HG03460 (cell line): Measurements from ENCODE around the gene GMIP.
A peak's percentile ranks its signal among the peaks of the same experiment; 100 is the strongest.

Source experiments
- ATAC-seq: cut with Tn5 transposase; IDR thresholded peaks from one replicate; pipeline ENCODE4 v1.9.1; 2021; ENCODE audit not compliant: unreplicated experiment

The GMIP gene

DNA sequence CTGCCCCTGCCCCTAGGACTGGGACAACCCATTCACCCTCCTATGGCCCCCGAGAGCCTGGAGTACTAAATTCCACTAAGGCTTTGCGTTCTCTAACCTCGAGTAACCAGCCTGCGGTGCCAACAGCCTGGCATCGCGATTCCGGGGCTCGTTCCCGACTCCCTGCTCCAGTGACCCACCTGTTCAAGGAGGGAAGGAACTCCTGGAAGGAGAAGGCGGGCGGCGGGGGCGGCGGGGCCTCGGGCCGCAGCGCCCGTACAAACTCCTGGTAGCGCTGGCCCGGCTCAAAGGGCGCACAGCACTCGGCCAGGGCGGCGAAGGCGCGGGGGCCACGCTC, 6.3 kb downstream of the GMIP start:
- ATAC-seq, result no peak

DNA sequence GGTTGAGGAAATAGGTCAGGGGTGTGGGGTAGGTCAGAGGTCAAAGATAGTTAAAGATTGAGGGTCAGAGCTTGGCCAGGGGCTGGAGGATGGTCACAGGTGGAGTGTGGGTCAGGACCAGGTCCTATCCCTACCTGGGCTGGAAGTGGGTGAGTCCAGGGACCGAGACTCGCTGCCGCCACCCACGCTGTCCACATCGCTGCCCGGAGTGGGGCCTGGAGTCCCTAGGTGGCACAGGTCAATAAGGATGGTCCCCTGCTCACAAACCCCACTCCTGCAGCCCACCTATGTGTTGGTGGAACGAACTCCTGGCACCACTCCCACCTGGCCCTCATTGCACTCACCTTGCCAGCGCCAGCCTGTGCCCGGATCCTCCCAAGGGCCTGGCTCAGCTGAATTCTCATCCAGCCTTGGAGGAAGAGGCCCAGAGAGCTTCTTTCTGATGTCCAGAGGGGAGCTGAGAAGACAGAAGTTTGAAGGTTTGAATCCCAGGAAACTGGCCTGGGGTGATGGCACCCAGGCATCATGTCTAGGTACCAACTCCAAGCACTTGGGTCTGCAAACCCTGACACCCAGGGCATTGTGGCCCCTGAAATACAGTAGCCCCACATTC, 6.8 kb downstream of the GMIP start:
- ATAC-seq, result no peak

DNA sequence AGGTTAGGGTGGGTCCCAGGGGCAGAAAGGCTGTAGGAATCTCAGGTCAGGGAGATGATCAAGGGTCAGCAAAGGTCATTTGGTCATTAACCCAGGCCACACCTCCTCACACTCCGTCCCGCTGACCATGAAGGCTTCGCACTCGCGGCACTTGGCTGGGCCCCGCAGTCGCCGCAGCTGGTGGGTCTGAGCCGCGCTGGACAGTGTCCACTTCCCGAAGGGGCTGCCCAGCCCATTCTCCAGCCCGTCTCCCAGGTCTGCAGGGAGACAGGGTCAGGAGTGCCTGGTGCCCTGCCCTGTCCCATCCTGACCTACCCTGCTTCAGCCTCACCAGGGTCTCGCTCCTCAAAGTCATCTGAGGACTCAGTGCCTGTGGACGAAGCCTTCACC, 8.1 kb downstream of the GMIP start:
- no peak for ATAC-seq

DNA sequence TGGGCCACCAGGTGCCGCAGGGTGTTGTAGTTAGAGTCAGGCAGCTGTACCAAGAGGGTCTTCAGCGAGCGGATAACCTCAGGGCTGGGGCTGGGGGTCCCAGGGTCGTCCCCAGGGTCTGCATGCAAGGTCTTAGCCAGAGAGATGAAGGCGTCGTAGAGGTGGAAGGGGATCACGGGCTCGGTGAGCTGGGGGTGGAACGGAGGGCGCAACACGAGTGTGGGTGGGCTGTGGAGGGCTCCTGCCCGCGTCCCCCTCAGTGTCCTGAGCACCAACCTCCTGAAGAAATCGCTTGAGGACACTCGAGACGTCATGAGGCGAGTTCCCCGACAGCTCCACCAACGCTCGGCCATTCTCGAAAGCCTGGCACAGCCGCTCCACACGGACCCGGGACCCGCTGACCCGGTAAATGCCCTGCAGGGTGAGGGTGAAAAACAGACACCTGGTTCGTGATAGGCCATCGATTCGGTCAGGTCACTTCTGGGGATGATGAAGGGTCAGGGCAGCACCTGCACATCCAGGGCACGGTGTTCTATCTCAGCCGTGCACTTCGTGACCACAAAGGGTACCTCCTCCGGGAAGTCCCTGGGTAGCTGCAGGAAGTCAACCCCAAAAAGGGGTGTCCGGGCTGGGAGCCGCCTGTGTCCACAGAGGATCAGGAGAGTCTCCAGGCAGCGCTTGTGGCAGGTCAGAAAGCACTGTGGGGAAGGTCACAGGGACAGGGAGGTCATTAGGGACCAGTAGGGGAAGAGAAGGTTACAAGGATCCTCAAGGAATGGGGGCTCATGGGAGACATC, 8.7 kb downstream of the GMIP start:
- ATAC-seq, result no peak

DNA sequence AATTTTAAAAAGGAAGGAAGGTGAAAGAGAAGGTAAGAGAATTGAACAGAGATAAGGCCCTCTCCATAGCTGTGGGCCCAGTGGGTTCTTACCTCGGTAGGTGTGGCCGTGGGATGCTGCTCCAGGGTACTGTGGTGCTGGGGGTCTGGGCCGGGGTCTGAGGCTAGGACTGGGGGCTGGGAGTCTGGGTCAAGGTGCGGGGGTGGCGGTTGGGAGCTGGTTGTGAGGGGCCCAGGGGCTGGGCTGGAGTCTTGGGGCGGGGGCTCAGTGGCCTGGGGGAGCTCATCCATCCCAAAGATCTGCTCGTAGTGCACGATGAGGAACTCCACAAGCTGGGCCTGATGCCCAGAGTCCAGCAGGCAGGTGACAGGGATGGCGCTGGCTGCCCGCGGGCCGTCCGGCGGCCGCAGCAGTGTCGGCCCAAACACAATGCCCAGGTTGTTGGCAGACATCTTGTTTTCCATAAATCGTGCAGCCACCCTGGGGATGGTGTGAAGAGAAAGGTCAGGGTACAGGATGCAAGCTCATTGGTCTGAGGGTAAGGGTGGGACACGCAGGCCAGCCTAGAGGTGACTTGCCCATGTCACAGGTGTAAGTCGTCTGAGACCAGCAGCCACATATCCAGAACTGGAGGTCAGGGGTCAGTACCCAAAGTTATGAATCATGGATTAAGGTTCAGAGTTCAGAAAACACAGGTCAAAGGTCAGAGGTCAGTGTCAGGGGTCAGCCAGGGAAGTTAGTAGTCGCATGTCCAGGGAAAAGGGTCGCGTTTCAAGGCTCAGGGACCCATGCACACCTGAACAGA, 9.5 kb downstream of the GMIP start:
- ATAC-seq, result no peak

DNA sequence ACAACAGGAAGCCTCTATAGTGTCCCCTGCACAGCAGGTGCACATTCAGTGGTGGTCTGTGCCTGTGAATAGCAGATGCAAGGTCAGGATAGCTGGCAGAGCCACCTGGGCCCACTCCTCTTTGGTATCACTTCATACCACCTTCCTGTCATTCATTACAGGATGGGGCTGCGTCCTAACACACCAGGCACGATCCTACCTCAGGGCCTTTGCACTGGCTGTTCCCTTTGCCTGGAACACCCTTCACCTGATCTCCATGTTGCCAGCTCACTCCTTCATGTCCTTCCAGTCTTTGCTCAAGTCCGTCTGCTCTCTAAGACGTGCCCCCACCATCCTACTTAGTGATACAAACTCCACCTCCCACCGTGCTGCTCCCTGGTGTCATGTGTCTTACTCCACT, 10.8 kb downstream of the GMIP start:
- ATAC-seq, result no peak

DNA sequence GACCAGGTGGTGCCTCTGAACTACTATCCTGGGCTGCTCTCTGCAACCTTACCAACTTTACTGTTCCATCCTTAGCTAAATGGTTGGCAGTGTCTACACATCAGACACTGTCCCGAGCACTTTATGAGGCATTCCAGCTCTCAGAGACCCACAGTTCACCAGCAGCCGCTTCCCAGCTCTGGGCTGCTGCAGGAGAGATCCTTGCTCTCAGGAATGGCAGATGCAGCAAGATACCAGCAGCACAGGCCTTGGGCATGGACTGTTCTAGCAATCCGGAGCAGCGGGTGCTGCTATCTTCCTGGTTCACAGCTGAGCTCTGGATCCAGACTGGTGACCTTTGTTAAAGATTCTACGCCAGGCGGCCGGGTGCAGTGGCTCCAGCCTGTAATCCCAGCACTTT, 12.1 kb downstream of the GMIP start:
- ATAC-seq, result no peak

DNA sequence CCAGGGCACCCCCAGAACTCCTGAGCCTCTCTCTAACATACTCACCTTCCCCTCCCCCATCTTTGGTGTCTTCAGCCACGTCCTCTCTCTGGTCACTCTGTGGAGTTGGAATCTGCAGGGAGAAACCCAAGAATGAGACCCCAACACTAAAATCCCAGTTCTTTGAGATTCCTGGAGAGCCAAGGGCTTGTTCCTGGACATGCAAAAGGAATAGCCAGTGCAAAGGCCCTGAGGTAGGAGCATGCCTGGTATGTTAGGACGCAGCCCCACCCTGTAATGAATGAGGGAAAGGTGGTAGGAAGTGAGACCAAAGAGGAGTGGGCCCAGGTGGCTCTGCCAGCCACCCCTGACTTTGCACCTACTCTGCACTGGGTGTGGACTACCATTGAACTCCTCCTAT, 13.0 kb downstream of the GMIP start:
- ATAC-seq, result no peak

DNA sequence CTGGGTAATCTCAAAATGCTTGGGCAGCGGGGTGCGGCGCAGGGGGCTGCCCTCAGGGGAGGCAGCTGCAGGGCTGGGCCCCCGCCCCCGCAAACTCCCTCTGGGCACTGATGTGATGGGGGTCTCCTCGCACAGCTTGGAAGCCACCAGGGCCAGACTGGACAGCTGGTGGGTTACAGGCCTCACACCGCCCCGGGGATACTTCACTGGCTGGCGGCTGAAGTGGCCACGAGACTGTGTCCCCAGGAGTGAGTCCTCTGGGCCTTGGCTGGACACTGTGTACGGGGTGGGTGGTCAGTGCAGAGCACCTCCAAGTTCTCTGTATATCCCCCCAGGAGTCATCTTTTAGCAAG, 13.4 kb downstream of the GMIP start:
- no peak for ATAC-seq

DNA sequence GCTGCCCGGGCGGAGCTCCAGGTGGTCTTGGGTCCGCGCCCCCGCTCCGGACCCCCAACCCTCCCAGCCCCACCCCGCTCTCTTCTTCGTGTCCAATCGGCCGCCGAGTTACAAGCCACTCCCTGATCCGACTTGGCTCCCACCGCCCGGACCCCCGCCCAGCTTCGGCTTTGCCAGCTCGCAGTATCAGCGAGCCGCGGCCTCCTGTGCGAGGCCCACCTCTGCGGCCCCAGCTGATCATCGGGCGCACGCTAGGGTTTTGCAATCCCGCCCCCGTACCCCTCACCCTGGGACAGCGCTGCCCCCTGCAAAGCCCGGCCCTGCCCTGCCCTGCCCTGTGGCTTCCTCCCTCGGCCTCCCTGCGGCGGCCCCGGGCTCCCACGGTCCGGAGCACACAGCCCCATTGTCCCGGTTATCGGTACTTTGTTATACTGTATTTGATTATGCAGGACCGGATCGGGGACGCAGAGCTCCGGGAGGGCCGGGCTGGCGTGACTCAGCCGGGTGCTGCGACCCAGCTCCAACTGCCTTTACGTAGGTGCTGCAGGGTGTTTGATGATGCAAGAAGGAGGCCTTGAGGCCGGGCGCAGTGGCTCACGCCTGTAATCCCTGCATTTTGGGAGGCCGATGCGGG, 14.8 kb downstream of the GMIP start:
- no peak for ATAC-seq

DNA sequence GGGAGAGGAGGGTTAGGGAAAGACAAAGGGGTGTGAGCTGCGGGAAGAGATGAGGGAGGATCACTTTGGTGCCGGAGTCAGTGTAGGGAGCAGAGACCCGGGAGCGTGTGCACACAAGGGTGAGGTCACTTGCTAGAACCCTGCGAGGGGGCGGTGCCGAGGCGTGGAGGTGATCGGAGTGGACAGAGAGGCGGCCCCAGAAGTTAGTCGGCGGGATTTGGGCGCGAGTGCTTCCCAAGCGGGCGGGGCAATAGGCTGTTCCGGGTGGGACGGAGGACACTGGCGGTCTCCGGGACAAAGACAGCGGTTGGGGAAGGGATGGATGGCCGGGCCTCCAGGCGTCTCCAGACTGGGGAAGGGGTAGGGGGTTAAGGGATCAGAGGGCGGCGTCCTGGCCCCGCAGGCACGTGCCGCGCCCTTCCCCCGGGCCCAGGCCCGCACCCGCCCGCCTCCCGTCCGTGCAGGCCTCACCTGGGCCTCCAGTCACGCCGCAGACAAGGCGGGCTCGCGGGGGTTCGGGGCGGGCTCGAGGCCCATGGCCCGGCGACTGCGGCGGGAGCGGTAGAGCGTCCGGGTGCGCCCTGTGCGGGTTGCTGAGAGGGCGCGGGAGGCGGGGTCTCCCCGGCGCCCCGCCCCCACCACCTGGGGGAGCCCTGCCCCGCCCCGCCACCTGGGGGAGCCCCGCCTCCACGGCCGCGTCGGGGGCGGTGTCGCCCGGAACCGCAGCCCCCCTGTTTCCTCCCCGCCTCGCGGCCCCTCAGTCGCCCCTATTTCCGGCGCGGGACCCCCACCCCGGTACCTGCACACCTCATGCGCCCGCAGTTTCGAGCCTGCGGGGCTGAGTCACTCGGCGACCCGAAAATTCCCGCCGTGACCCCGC, 15.6 kb downstream of the GMIP start, which contains the start of gene LPAR2:
LPAR2 (minus strand) TSS at position 600 of the 880 bp plus-strand sequence. CDS start 945 bp downstream, outside the sequence.
- ATAC-seq, result peak; percentile 59

DNA sequence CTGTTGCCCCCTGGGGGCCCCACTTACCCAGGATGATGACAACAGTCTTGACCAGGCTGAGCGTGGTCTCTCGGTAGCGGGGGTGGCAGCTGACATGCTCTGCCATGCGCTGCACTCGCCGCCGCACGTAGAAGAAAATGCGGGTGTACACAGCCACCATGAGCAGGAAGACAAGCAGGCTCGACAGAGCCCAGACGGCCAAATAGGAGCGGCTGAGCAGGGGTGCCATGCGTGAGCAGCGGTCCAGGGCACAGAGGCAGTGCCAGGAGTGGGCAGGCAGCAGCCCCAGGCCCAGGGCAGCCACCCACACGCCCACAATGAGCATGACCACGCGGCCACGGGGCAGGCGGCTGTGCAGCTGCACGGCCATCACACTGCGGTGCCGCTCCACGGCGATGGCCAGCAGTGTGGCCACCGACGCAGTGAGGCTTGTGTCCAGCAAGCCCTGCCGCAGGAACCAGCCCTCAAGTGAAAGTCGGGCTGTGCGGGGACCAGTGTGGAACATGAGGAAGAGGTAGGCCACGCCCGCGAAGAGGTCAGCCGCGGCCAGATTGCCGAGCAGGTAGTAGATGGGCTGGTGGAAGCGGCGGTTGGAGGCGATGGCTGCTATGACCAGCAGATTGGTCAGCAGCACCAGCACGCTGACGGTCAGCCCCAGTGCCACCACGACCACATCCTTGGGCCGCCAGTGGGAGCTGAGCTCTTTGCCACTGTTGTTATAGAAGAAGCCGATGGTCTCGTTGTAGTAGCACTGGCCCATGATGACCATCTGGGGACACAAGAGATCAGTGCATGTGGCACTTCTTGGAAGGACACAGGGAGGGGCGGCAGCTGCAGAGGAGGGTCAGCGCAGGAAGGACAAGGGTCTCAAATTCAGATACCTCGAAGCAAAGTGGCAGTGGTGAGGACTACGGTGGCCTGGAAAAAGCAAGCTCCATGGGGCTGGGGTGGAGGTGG, 16.7 kb downstream of the GMIP start:
- no peak for ATAC-seq

DNA sequence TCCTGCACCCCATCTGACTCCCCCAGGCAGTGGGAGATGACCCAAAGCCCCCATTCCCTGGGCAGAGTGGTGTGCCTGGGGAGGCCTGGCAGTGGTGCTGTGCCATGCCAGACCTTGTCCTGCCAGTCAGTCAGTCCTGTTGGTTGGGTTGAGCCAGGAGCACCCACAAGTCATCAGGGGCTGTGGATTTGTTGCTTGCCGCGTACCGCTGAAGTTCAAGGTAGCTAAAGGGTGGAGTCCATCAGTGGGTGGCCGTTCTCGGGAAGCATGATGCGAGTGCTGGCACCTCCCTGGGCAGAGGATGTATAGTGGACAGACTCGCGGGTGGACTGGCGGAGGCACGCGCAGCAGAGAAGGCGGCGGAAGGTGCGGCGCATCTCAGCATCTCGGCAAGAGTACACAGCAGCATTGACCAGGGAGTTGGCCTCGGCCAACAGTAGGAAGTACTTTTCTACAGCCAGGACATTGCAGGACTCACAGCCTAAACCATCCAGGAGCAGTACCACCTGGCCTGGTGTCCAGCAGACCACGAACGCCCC, 19.4 kb downstream of the GMIP start:
- no peak for ATAC-seq

DNA sequence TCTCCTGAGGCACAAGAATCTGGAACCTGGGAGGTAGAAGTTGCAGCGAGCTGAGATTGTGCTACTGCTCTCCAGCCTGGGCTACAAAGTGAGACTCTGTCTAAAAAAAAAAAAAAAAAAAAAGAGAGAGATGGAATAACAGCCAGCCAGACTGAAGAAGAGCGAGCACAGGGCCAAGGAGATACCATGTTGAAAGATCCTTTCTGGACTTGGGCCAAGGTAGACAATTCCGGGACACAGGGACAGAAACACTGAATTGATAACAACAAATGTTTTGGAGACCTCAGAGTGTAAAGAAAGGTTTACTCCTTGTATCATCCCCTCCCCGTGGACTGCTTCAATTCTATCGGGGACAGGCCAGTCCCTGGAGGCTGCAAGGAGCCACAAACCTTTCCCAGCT, 20.1 kb downstream of the GMIP start:
- no peak for ATAC-seq

DNA sequence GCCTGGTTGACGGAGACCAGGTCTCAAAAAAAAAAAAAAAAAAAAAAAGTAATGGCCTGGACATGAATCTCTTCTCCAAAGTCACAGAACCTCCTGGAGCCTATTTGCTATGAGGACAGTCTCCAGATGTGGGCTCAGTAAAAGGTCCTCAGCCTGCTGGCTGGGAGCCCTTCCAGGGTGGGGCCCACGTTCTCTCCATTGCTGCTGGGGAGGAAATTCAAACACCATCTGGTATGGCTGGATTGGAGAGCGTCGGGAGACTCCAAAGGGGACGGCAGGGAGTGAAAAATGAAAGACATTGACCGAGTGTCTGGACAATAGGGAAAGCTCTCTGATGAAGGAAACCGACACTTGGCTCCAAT, 23.6 kb downstream of the GMIP start:
- ATAC-seq, result no peak

DNA sequence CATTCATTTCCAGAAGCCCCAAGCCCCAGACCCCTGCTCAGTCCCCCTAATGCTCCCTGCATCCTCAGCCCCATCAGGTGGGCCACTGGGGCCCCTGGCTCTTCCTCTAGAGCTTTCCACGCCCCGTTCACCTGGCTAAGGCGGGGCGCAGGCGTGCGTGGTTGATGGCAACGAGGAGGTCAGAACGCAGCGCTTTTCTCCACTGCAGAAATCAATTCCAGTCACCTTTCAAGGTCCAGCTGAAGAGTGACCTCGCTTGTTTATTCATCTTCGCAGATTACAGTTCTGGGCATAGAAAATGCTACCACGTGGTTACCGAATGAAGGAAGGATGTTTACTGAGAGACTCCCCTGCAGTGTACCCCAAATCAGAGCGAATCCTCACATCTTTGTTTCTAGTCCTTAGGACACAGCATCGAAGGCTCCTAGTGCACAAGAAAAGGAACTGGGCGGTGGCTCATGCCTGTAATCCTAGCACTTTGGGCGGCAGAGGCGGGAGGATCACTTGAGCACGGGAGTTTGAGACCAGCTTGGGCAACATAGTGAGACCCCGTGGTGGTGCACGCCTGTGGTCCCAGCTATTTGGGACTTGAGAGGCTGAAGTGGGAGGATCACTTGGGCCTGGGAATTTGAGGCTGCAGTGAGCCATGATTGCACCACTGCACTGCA, 24.1 kb downstream of the GMIP start:
- no peak for ATAC-seq

DNA sequence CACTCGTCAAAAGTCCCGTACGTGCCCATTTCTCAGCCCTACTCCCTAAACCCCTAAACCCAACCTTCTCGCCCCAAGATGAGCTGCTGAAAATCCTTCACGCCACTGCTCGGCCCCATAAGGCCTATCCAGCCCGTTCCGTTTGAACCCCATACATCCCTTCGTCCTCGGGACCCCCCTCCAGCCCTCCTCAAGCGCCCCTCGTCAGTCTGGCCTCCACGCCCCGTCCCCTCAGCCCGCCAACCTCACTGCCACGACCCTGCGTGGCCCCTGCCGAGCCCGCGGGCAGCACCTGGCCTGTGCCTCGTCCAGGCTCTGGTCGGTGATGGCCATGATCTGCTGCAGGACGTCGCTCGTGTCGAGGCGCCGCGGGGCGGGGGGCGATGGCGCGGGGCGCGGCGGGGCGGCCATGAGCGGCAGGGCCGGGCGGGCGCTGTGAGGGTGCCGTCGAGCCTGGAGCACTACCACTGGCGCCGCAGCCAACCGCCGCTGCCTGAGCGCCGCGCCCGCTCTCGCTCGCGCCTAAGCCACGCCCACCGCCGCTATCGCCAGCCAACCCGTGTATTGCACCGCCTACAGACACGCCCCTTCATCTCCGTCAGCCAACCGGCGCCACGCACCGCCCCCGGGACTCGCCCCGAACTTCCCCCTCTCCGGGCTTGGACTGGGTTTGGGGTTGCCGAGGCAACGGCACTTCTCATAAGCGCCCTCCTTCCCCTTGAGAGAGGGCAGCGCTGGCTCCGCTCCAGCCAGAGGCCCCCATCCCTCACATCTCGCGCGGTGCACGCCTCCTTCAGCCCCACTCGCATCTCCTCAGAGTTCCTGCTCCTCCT, 25.0 kb downstream of the GMIP start, which contains the start of gene PBX4:
PBX4 (minus strand) TSS at position 469 of the 833 bp plus-strand sequence; CDS start at position 411, 58 bp downstream.
- ATAC-seq, result peak; percentile 98

DNA sequence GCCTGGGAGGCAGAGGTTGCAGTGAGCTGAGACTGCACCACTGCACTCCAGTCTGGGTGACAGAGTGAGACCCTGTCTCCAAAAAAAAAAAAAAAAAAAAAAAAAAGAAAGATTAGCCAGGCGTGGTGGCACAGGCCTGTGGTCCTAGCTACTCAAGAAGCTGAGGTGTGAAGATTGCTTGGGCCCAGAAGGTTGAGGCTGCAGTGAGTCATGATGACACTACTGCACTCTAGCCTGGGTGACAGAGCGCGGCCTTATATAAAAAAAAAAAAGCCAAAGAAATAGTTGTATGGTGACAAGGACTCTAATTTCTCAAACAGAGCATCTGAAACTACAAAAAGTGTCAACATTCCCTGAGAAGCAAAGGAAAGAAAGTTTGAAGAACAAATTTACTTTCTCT, 28.4 kb downstream of the GMIP start:
- no peak for ATAC-seq
